ENCODE measurements around the gene ZNF691. TPM values are rescaled to one million over a fixed set of nuclear protein-coding genes. Genes with fewer than 3 reads are reported as not detected.

ZNF691 gene
- total RNA-seq, 1 donor from 2014 or later, result 9.3 TPM

- H3K9me3 ChIP-seq, result no peaks in the 10 kb centered on the region
- TF ChIP-seq CTCF (IDR thresholded peaks at IDR 0.05), result no peak
- no peaks in the 10 kb centered on the region for H3K4me1 ChIP-seq
- no peak overlapping the region for H3K4me3 ChIP-seq
- no peak for DNase-seq (ENCODE audit: extremely low spot score in 2 of 2)
- no peaks in the 10 kb centered on the region for H3K27me3 ChIP-seq
- H3K36me3 ChIP-seq, result no peaks in the 10 kb centered on the region
- H3K27ac ChIP-seq, result no peak overlapping the region
- intact Hi-C loops (cut with DNase I), result no loop called here
Observed at GRCh38 chr1:42832641-42833240, 13.7 kb upstream of the ZNF691 start.

GRCh38 chr1:42833981-42834380 is 12.4 kb upstream of the ZNF691 start:
- DNase-seq (ENCODE audit: extremely low spot score in 2 of 2), result no peak
- no peaks in the 10 kb centered on the region for H3K9me3 ChIP-seq
- H3K27me3 ChIP-seq, result no peaks in the 10 kb centered on the region
- intact Hi-C loops (cut with DNase I), result no loop called here
- H3K36me3 ChIP-seq, result no peaks in the 10 kb centered on the region
- no peak for TF ChIP-seq CTCF (IDR thresholded peaks at IDR 0.05)
- no peak for TF ChIP-seq POLR2A (IDR thresholded peaks at IDR 0.05)
- no peak for TF ChIP-seq POLR2AphosphoS5 (IDR thresholded peaks at IDR 0.05; ENCODE audit: insufficient read depth in 1 of 2, low read depth in 1 of 2)
- H3K27ac ChIP-seq, result no peak overlapping the region
- H3K4me3 ChIP-seq, result no peak overlapping the region
- no peaks in the 10 kb centered on the region for H3K4me1 ChIP-seq

GRCh38 chr1:42834803-42835202 is 11.6 kb upstream of the ZNF691 start:
- Histone ChIP-seq H3K27me3 (no peaks in the 10 kb centered on the region), H3K27ac (no peak overlapping the region), H3K9me3 (no peaks in the 10 kb centered on the region), H3K36me3 (no peaks in the 10 kb centered on the region), H3K4me3 (no peak overlapping the region), H3K4me1 (no peaks in the 10 kb centered on the region)
- DNase-seq (ENCODE audit: extremely low spot score in 2 of 2), result no peak
- intact Hi-C loops (cut with DNase I), result no loop called here
- TF ChIP-seq CTCF (IDR thresholded peaks at IDR 0.05) (no peak), POLR2AphosphoS5 (IDR thresholded peaks at IDR 0.05; ENCODE audit: insufficient read depth in 1 of 2, low read depth in 1 of 2) (no peak), POLR2A (IDR thresholded peaks at IDR 0.05) (no peak)

- H3K4me1 ChIP-seq, result no peaks in the 10 kb centered on the region
- H3K36me3 ChIP-seq, result no peaks in the 10 kb centered on the region
- TF ChIP-seq POLR2AphosphoS5 (IDR thresholded peaks at IDR 0.05; ENCODE audit: insufficient read depth in 1 of 2, low read depth in 1 of 2) (no peak), POLR2A (IDR thresholded peaks at IDR 0.05) (no peak), CTCF (IDR thresholded peaks at IDR 0.05) (no peak)
- intact Hi-C loops (cut with DNase I), result no loop called here
- no peaks in the 10 kb centered on the region for H3K9me3 ChIP-seq
- no peak overlapping the region for H3K4me3 ChIP-seq
- no peak for DNase-seq (ENCODE audit: extremely low spot score in 2 of 2)
- H3K27ac ChIP-seq, result no peak overlapping the region
- no peaks in the 10 kb centered on the region for H3K27me3 ChIP-seq
Observed at GRCh38 chr1:42835422-42835821, 11.0 kb upstream of the ZNF691 start.

- H3K4me1 ChIP-seq, result no peaks in the 10 kb centered on the region
- TF ChIP-seq POLR2A (IDR thresholded peaks at IDR 0.05) (no peak), CTCF (IDR thresholded peaks at IDR 0.05) (no peak), POLR2AphosphoS5 (IDR thresholded peaks at IDR 0.05; ENCODE audit: insufficient read depth in 1 of 2, low read depth in 1 of 2) (no peak)
- no peak overlapping the region for H3K27ac ChIP-seq
- H3K27me3 ChIP-seq, result no peaks in the 10 kb centered on the region
- intact Hi-C loops (cut with DNase I), result no loop called here
- H3K9me3 ChIP-seq, result no peaks in the 10 kb centered on the region
- H3K36me3 ChIP-seq, result no peaks in the 10 kb centered on the region
- no peak for DNase-seq (ENCODE audit: extremely low spot score in 2 of 2)
- no peak overlapping the region for H3K4me3 ChIP-seq
Observed at GRCh38 chr1:42837709-42838108, 8.7 kb upstream of the ZNF691 start.
